Activated CD8-positive, alpha-beta T cell treated with anti-CD3 and anti-CD28 coated beads, Interleukin-2, amount 10 ng/mL, durations not matched to agents 7 days and 5 days (primary cell): ENCODE results near the gene TNFAIP8. TPM values are rescaled to one million over a fixed set of nuclear protein-coding genes. Genes with fewer than 3 reads are reported as not detected.
"Not testable (repeated sequence)": the region's sequence is repeated elsewhere in the genome, so short reads cannot be mapped to it uniquely, and the experiment has no call there.

ENCODE experiments used
- ATAC-seq: fragments of 150-1000 bp; cut with Tn5 transposase; one replicate; pipeline ENCODE4 v1.10.0; 2021; ENCODE audit warnings: moderate library complexity
- CTCF ChIA-PET: fragments of 350-600 bp; sonication (Branson Sonifier 250); formaldehyde crosslinking; loops from one replicate; lab custom pipeline; 2021; ENCODE audit warnings: antibody characterized with exemption; lab: Charles Lee
- POLR2A ChIA-PET: fragments of 350-600 bp; sonication (Branson Sonifier 250); formaldehyde crosslinking; loops from one replicate; lab custom pipeline; 2021; ENCODE audit warnings: antibody characterized with exemption; lab: Charles Lee
- DNase-seq: peaks from one replicate; pipeline ENCODE4 v3.0.0-alpha.2; 2020
- H3K27ac Mint-ChIP-seq: one replicate; pipeline ENCODE4 v1.8.0; 2021; ENCODE audit warnings: mild to moderate bottlenecking, mixed read lengths
- H3K27me3 Mint-ChIP-seq: one replicate; pipeline ENCODE4 v1.8.0; 2021; ENCODE audit warnings: low read depth, mixed read lengths
- H3K36me3 Mint-ChIP-seq: one replicate; pipeline ENCODE4 v1.8.0; 2021; ENCODE audit warnings: low read depth, mixed read lengths
- H3K4me1 Mint-ChIP-seq: one replicate; pipeline ENCODE4 v1.8.0; 2021; ENCODE audit warnings: low read depth, mixed read lengths
- H3K4me3 Mint-ChIP-seq: one replicate; pipeline ENCODE4 v1.8.0; 2021; ENCODE audit warnings: mild to moderate bottlenecking, mixed read lengths
- H3K9me3 Mint-ChIP-seq: one replicate; pipeline ENCODE4 v1.8.0; 2022; ENCODE audit warnings: mixed read lengths; ENCODE audit not compliant: insufficient read depth
- total RNA-seq, 2 experiments: library from RNA; stranded (reverse); gene quantifications; one replicate each; pipeline ENCODE4 v1.2.3, GENCODE V29; 2021

The TNFAIP8 gene
- total RNA-seq, 2 experiments from 2014 or later = 123 to 127 TPM

GRCh38 chr5:119404033-119404432 lies 48.2 kb downstream of the TNFAIP8 start:
- H3K4me3 Mint-ChIP-seq = no peak overlapping the region
- H3K36me3 Mint-ChIP-seq = peaks cover under 1% of the 10 kb centered on the region
- peaks cover 9% of the 10 kb centered on the region for H3K4me1 Mint-ChIP-seq
- H3K27ac Mint-ChIP-seq = no peak overlapping the region
- CTCF ChIA-PET = interaction anchor here (1.2 to 2.3 kb wide), 2 partner anchors 11 to 89 kb away, joined by 3 to 9 read pairs; no protein-coding TSS in a partner anchor
- no peaks in the 10 kb centered on the region for H3K9me3 Mint-ChIP-seq
- DNase-seq (no peak), ATAC-seq (no peak)
- POLR2A ChIA-PET = interaction anchor here (1.2 kb wide), 1 partner anchor 25 kb away, joined by 3 read pairs; no protein-coding TSS in a partner anchor
- no peaks in the 10 kb centered on the region for H3K27me3 Mint-ChIP-seq

- Mint-ChIP-seq H3K4me1 (peaks cover 7% of the 10 kb centered on the region), H3K9me3 (no peaks in the 10 kb centered on the region), H3K27me3 (no peaks in the 10 kb centered on the region), H3K36me3 (no peaks in the 10 kb centered on the region), H3K27ac (no peak overlapping the region), H3K4me3 (no peak overlapping the region)
- ATAC-seq (no peak), DNase-seq (no peak)
- POLR2A ChIA-PET = interaction anchor here (0.9 to 1.2 kb wide), 2 partner anchors 27 to 417 kb away, joined by 3 read pairs; partner anchors contain the start of gene DTWD2
- CTCF ChIA-PET = interaction anchor here (1.5 to 2.3 kb wide), 2 partner anchors 90 to 417 kb away, joined by 4 to 9 read pairs; partner anchors contain the start of gene DTWD2
Observed at GRCh38 chr5:119405419-119405818, 49.6 kb downstream of the TNFAIP8 start.

GRCh38 chr5:119406551-119407110 lies 50.8 kb downstream of the TNFAIP8 start:
- H3K27ac Mint-ChIP-seq = no peak overlapping the region
- CTCF ChIA-PET = interaction anchor here (1.5 kb wide), 1 partner anchor 419 kb away, joined by 4 read pairs; the partner anchor contains the start of gene DTWD2

DNA sequence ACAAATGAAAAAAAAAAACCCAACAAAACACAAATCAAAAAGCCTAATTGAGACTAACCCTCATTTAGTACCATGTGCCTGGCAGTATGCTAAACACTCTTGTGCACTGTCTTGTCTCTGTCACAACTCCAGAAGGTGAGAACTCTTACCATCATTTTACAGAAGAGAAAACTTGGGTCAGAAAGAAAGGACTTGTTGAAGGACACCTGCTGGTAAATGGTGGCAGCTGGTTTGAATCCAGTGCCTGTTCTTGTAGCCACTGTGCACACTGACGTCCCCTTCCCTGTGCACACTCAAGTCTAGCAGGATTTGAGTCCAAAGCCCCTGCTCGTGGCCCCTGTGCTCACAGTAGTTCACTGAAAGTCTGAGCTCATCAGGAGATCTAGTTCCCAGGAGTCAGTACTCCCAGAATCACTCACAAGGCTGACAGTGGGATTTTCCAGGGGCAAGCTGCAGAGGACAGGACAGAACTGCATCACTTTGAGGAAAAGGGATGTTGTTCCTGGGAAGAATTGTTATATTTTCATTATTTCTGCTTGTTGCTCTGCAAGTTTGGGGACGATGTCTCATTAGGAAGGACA lies 53.5 kb downstream of the TNFAIP8 start:
- H3K9me3 Mint-ChIP-seq = no peaks in the 10 kb centered on the region
- H3K27me3 Mint-ChIP-seq = no peaks in the 10 kb centered on the region
- DNase-seq = no peak
- H3K36me3 Mint-ChIP-seq = no peaks in the 10 kb centered on the region
- peaks cover 24% of the 10 kb centered on the region for H3K4me1 Mint-ChIP-seq
- H3K4me3 Mint-ChIP-seq = no peak overlapping the region
- ChIA-PET POLR2A (no interaction called here), CTCF (interaction anchor here (0.6 to 6.6 kb wide), 11 partner anchors 9 to 420 kb away, joined by 3 to 129 read pairs (median 32); partner anchors contain the start of gene DTWD2)
- ATAC-seq = no peak
- H3K27ac Mint-ChIP-seq = no peak overlapping the region

More at GRCh38 chr5:119406551-119407110, 50.8 kb downstream of the TNFAIP8 start:
- DNase-seq (no peak), ATAC-seq (no peak)
- Mint-ChIP-seq H3K4me1 (peaks cover 17% of the 10 kb centered on the region), H3K4me3 (no peak overlapping the region), H3K9me3 (no peaks in the 10 kb centered on the region), H3K36me3 (no peaks in the 10 kb centered on the region), H3K27me3 (no peaks in the 10 kb centered on the region)
- POLR2A ChIA-PET = no interaction called here

DNA sequence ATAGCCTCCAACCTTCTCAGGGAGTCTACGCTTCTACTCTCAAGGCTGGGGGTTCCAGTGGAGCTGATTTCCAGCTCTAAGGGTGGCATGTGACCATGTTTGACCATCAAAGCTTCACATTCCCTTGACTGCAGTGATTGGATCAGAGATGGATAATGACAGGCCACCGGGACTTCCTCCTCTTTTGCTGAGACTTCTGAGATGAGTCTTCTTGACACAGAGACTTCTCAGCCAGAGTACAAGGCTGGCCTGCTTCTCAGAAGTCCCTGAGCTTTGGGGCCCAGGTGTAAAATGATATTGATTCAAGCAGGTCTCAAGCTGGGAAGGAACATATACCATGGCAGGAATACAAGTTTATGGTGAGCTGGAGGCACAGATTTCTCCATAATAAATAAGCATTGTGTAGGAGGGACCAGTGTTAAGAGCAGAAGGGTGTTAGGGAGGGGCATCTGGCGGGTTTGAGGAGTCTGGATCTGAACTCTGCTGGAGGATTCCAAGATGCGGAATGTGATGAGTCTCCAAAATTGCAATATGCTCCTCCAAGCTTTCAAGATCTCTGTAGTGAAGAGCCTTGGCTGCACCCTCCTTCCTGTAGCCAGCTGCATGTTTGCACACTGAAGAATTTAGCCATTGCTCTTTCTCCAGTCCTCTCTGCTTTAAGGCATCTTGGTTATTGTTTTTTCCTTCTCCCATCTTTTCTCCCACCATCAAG lies 54.8 kb downstream of the TNFAIP8 start:
- Mint-ChIP-seq H3K27me3 (no peaks in the 10 kb centered on the region), H3K4me1 (peaks cover 24% of the 10 kb centered on the region), H3K9me3 (no peaks in the 10 kb centered on the region), H3K27ac (no peak overlapping the region), H3K4me3 (no peak overlapping the region), H3K36me3 (no peaks in the 10 kb centered on the region)
- POLR2A ChIA-PET = interaction anchor here (1.1 kb wide), 1 partner anchor 95 kb away, joined by 3 read pairs; no protein-coding TSS in a partner anchor
- no peak for ATAC-seq
- CTCF ChIA-PET = interaction anchor here (0.8 to 6.6 kb wide), 45 partner anchors 10 to 451 kb away, joined by 3 to 129 read pairs (median 9); partner anchors contain the start of genes DMXL1, DTWD2 and TNFAIP8
- no peak for DNase-seq

DNA sequence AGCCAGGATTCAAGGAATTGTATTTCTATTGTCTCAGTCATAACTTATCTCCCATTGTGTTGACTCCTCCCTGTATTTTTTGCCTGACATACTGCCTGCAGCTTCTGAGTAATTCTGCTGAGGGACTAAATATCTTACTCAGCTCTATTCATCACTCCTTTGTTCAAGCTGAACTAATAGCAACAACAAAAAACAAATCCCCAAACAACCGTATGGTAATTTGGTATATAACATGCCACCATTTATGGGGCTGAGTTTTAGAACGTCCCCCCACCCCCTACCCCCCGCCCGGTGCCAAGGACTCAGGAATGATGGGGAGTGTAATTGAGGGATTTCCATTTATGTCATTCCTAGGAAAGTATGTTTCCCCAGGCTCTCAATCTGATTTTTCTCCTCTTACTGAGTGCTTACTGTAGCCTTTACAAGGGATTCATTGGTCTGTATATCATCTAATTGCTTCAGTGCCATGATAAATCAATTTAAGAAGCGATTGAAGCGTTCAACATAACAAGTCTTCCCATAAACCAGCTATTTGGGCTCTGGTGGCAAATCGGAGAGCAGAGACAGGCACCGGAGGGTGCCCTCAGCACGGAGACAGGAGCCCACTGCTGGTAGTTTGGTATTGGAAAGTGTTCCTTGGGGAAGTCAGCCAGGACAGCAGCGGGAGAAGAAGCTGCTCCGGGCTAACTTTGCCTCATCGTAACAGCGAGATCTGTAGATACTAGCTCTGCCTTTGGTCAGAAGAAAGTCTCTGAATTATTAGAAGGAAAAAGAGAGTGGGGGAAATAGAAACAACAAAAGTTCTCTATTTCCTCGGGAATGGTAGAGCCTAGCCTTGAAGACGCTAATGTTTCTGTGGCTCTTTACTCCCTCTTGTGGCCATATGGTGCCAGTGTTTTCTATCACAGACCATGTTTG lies 55.8 kb downstream of the TNFAIP8 start:
- CTCF ChIA-PET = interaction anchor here (0.6 to 6.6 kb wide), 74 partner anchors 9 to 452 kb away, joined by 3 to 129 read pairs (median 6); partner anchors contain the start of genes DMXL1, DTWD2, HSD17B4 and TNFAIP8
- peak; percentile 87 for ATAC-seq
- peak overlapping the region; percentile 0 for H3K27ac Mint-ChIP-seq
- H3K9me3 Mint-ChIP-seq = no peaks in the 10 kb centered on the region
- H3K4me1 Mint-ChIP-seq = peaks cover 24% of the 10 kb centered on the region
- POLR2A ChIA-PET = interaction anchor here (0.6 to 1.7 kb wide), 4 partner anchors 71 to 424 kb away, joined by 3 to 7 read pairs (median 6); partner anchors contain the start of gene DTWD2
- H3K36me3 Mint-ChIP-seq = no peaks in the 10 kb centered on the region
- peak; percentile 73 for DNase-seq
- peak overlapping the region; percentile 72 for H3K4me3 Mint-ChIP-seq
- no peaks in the 10 kb centered on the region for H3K27me3 Mint-ChIP-seq

- Mint-ChIP-seq H3K27ac (peak overlapping the region; percentile 0), H3K4me1 (peaks cover 27% of the 10 kb centered on the region), H3K9me3 (no peaks in the 10 kb centered on the region), H3K27me3 (no peaks in the 10 kb centered on the region), H3K36me3 (no peaks in the 10 kb centered on the region), H3K4me3 (peak overlapping the region; percentile 72)
- ChIA-PET POLR2A (interaction anchor here (0.6 to 1.7 kb wide), 4 partner anchors 72 to 425 kb away, joined by 3 to 7 read pairs (median 6); partner anchors contain the start of gene DTWD2), CTCF (interaction anchor here (0.6 to 6.6 kb wide), 67 partner anchors 8 to 450 kb away, joined by 3 to 129 read pairs (median 7); partner anchors contain the start of genes DMXL1, DTWD2, HSD17B4 and TNFAIP8)
- DNase-seq (no peak), ATAC-seq (no peak)
Observed at GRCh38 chr5:119412279-119413227, 56.7 kb downstream of the TNFAIP8 start.

- H3K4me1 Mint-ChIP-seq = peaks cover 36% of the 10 kb centered on the region
Observed at GRCh38 chr5:119414124-119414734, 58.4 kb downstream of the TNFAIP8 start.

DNA sequence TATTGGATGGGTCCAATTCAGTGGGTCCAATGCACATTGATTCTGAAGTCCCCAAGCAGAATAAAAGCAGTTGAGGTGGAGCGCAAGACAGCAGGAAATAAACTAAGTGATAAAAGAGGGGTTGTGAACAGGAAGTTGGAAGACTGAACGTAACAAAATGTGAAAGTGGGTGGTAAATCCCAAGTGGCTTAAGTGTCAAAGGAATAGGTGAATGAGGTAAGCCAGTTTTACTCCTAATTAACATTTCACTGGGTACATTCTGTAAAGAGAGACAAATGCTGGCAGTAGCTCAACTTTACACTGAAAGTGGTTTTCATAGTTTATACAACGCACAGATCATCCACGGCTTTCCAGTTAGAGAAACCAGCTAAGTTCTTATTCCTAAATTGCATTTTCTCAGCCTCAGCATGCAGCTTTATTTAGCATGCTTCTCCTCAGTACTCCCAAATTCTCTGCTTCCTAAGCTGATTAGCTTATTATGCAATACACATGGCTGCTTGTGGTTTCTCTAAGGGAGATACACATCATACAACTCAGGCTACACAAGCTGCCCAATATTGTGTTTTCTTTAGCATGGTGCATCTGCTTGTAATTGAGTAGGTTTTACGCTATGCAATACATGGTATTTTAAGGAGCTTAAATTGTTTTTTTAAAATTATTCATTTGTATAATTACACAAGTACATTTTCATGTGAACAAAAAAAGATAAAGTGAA lies 62.2 kb downstream of the TNFAIP8 start:
- POLR2A ChIA-PET = no interaction called here
- H3K4me3 Mint-ChIP-seq = no peak overlapping the region

More at GRCh38 chr5:119414124-119414734, 58.4 kb downstream of the TNFAIP8 start:
- H3K9me3 Mint-ChIP-seq, POLR2A ChIA-PET, H3K27me3 Mint-ChIP-seq, DNase-seq, H3K36me3 Mint-ChIP-seq, H3K27ac Mint-ChIP-seq, H3K4me3 Mint-ChIP-seq, ATAC-seq: not testable (repeated sequence)
- CTCF ChIA-PET = interaction anchor here (3.2 to 6.6 kb wide), 5 partner anchors 9 to 425 kb away, joined by 13 to 129 read pairs (median 34); partner anchors contain the start of genes DMXL1 and DTWD2

More for the DNA sequence above, 62.2 kb downstream of the TNFAIP8 start:
- Mint-ChIP-seq H3K9me3 (no peaks in the 10 kb centered on the region), H3K27me3 (no peaks in the 10 kb centered on the region), H3K4me1 (peaks cover 15% of the 10 kb centered on the region), H3K36me3 (no peaks in the 10 kb centered on the region), H3K27ac (no peak overlapping the region)
- CTCF ChIA-PET = interaction anchor here (0.8 to 4.3 kb wide), 3 partner anchors 17 to 430 kb away, joined by 3 to 23 read pairs (median 6); partner anchors contain the start of gene DTWD2
- ATAC-seq (no peak), DNase-seq (no peak)
